Measurements from ENCODE around the gene VAX1.

DNA sequence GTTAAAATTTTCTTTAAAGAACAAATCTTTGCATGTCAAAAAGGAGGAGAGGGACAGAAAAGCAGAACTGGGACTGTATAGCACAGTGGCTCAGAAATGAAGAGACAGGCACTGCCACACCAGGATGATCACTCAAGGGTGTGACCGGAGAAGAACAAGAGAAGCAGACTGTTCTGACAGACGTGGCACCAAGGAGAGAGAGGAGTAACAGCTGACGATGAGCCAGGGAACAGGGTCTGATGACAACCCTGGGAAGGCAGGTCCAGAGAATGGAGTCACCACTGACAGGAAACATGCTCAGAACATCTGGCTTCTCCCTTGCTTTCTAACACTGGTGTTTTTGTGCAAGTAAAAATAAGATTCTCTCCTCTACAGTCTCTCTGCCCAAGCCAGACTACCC lies 14.6 kb upstream of the VAX1 start:
- TF ChIP-seq SRF (IDR thresholded peaks at IDR 0.05; ENCODE audit: low read depth) = no peak
- TF ChIP-seq, protein P1, sequence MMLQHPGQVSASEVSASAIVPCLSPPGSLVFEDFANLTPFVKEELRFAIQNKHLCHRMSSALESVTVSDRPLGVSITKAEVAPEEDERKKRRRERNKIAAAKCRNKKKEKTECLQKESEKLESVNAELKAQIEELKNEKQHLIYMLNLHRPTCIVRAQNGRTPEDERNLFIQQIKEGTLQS (IDR thresholded peaks at IDR 0.05) = no peak
- TF ChIP-seq, protein P2, sequence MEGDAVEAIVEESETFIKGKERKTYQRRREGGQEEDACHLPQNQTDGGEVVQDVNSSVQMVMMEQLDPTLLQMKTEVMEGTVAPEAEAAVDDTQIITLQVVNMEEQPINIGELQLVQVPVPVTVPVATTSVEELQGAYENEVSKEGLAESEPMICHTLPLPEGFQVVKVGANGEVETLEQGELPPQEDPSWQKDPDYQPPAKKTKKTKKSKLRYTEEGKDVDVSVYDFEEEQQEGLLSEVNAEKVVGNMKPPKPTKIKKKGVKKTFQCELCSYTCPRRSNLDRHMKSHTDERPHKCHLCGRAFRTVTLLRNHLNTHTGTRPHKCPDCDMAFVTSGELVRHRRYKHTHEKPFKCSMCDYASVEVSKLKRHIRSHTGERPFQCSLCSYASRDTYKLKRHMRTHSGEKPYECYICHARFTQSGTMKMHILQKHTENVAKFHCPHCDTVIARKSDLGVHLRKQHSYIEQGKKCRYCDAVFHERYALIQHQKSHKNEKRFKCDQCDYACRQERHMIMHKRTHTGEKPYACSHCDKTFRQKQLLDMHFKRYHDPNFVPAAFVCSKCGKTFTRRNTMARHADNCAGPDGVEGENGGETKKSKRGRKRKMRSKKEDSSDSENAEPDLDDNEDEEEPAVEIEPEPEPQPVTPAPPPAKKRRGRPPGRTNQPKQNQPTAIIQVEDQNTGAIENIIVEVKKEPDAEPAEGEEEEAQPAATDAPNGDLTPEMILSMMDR (IDR thresholded peaks at IDR 0.05 in 2 of 3, conservative IDR thresholded peaks at IDR 0.05 in 1 of 3; ENCODE audit: borderline replicate concordance in 1 of 3, insufficient read depth in 1 of 3, low read depth in 2 of 3, low read length in 2 of 3) = no peak
- no peak for TF ChIP-seq ZNF274 (IDR thresholded peaks at IDR 0.05; ENCODE audit: low read depth, low read length)
- no peak for TF ChIP-seq POLR2A (IDR thresholded peaks at IDR 0.05; ENCODE audit: borderline replicate concordance, extremely low read depth, insufficient read depth, insufficient read length)

Measured in HCT116 (cell line).